ENCODE results near the gene C17orf50.
A peak's percentile ranks its signal among the peaks of the same experiment; 100 is the strongest.

C17orf50 gene

DNA sequence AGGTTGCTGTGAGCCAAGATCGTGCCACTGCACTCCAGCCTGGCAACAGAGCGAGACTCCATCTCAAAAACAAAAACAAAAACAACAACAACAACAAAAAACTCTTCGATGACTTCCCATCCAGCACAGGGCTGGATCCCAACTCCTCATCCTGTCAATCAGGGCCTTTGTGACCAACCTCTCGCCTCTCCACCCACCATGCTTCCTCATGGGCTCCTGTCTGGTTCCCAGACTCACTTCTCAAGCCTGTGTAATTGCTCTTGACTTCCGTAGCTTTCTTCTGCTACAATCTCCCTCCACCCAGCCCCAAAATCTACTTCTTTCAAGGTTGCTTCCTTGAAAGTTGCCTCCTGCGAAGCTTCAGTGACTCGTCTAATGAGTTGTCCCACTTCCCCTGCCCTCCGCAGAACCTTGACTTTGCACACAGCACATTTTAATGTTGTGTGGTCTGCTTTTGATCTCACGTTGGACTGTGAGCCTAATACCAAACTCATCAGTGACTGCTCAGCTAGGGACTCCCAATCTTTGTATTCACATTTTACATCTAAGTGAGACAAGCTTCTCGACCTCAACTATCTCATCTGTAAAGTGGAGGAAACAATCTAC lies 30.2 kb upstream of the C17orf50 start:
- ATAC-seq (no peak), DNase-seq (no peak)
- Mint-ChIP-seq H3K27me3 (no peaks in the 10 kb centered on the region), H3K4me3 (peak overlapping the region; percentile 80 to 83), H3K27ac (no peak overlapping the region), H3K4me1 (peaks cover 30% of the 10 kb centered on the region), H3K9me3 (no peaks in the 10 kb centered on the region)

DNA sequence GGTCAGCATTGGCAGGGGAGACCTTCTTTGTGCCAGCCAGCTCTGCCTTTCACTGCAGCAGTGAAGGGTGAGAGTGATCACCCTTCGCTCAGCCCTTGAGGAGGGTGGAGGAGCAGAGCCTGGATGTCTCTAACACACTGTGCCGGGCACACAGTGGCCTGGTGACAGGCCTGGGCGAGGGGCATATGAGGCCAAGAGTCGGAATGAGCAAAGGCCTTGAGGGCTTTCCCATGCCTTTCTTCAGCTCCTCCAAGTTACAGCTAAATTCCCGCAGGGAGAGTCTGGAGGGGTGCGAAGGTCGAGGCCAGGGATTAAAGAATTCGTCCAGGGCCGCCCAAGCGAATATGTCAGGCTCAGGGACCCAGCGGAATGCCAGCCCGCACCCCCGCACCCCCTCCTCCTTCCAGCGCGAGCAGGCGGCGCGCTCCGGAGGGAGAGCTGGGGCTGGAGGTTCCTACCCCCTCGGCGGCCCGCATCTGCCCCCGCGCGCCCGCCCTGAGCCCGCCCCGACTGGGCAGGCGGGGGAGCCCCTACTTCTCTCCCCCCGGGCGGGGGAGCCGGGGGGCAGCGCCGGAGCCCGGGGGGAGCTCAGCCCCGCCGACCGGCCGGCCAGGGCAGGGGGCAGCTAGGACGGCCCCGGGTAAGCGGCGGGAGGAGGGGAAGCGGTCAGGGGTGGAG lies 29.3 kb upstream of the C17orf50 start, which contains the start of gene RASL10B:
Gene RASL10B (plus strand): TSS at position 401 of the 678 bp plus-strand sequence. CDS start 3,546 bp downstream, outside the sequence.
- Mint-ChIP-seq H3K4me1 (peaks cover 30% of the 10 kb centered on the region), H3K4me3 (peak within 1 kb of the TSS; percentile 80 to 83), H3K9me3 (no peaks in the 10 kb centered on the region), H3K27me3 (no peaks in the 10 kb centered on the region), H3K27ac (peak within 1 kb of the TSS; percentile 66 to 83)
- peak; percentile 41 to 46 for DNase-seq
- ATAC-seq = peak; percentile 81

DNA sequence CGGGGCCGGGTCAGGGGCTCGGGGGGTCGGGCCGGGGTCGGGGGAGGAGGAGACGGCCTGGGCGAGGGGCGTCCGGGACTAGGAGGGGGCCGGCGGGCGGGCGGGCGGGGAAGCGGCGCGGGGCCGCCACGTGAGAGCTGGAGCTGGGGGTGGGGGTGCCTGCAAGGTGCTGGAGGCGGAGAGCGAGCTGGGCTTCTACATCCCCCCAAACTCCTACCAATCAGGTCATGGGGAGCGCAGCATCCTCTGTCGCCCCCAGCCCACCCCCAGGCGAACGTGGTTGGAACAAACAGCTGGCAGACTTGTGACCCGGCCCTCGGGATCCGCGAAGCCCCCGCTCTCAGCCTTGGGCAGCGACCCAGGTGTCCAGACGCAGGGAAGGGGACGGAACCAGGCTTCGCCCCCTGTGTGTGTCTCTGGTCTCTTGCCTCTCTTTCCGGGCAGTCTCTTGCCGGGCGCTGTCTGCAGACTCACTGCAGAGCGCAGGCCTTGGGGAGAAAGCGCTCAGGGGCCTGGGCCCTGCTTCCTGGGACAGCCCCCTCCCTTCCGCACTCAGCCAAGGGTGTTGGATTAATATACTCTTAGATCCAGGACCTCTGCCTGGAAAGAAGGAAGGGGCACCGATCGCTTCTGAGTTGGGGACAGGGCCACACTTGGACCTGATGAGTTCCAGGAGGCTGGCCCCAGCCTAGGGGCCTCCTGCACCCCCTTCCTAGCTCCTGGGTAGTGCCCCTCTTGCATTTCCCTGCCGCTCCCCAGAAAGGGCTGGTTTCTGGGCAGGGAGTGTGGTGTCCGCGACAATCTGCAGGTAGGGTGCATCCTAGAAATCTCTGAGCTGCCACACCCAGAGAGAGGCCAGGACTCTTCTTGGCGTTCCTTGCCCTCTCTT lies 28.5 kb upstream of the C17orf50 start:
- peak overlapping the region in 1 of 2 donors; percentile 66 for H3K27ac Mint-ChIP-seq
- ATAC-seq = peak; percentile 11
- no peak for DNase-seq
- peak overlapping the region; percentile 59 to 64 for H3K4me3 Mint-ChIP-seq
- no peaks in the 10 kb centered on the region for H3K9me3 Mint-ChIP-seq
- H3K27me3 Mint-ChIP-seq = no peaks in the 10 kb centered on the region
- peaks cover 30% of the 10 kb centered on the region for H3K4me1 Mint-ChIP-seq

DNA sequence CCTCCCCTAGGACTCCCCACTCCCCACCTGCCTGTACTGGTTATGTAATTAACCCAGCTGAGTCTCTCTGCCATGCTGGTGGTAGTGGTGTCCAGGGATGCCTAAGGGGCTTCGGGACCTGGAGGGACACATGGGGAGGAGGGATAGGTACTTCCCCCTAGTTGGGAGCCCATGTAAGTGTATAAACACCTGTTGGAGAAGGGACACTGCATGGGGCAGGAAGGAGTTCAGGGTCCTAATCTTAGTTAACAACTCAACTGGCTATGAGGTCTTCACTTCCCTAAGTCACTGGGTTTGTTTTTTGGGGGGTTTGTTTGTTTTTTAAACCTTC lies 27.9 kb upstream of the C17orf50 start:
- ATAC-seq (no peak), DNase-seq (no peak)
- Mint-ChIP-seq H3K27ac (peak overlapping the region in 1 of 2 donors; percentile 66), H3K9me3 (no peaks in the 10 kb centered on the region), H3K4me1 (peaks cover 30% of the 10 kb centered on the region), H3K4me3 (peak overlapping the region in 1 of 2 donors; percentile 64), H3K27me3 (no peaks in the 10 kb centered on the region)

DNA sequence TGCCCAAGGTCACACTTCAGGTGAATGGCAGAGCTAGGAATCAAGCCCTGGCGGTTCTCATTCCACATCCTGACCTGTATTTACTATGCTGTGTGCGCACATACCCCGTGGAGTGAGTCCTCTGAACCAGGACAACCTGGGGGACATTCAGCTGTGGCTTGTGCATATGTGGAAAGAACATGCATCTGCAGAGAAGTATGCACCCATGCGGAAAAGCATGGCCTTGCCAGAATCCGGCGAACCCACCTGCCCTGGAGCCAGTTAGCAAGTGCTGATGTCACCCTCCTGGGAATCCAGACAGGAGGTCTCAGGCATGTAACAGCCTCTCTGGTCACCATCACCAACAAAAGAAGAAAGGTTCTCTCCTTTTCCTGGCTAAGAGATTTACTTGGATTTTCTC lies 27.3 kb upstream of the C17orf50 start:
- Mint-ChIP-seq H3K27ac (no peak overlapping the region), H3K4me1 (peaks cover 32% of the 10 kb centered on the region), H3K27me3 (no peaks in the 10 kb centered on the region), H3K9me3 (no peaks in the 10 kb centered on the region), H3K4me3 (no peak overlapping the region)
- DNase-seq (no peak), ATAC-seq (no peak)

DNA sequence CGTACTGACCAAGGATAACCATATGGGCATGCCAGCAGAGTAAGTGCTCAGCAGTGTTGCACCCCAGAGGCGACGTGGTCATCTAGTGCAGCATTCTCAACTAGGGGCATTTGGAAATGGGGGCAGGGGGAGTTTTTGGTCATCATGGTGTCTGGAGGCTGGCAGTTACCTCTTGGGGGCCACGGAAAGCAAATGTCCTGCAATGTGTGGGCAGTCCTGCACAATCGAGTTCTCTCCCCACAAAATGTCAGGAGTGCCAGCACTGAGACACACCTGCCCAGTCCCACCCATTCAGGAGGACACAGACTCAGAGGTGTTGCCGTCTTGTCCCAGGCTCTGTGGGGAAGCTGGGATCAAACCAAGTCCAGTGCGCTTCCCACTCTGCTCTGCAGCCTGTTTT lies 26.3 kb upstream of the C17orf50 start:
- H3K9me3 Mint-ChIP-seq = no peaks in the 10 kb centered on the region
- peaks cover 7% of the 10 kb centered on the region for H3K27me3 Mint-ChIP-seq
- ATAC-seq = no peak
- no peak overlapping the region for H3K4me3 Mint-ChIP-seq
- peaks cover 37% of the 10 kb centered on the region for H3K4me1 Mint-ChIP-seq
- no peak overlapping the region for H3K27ac Mint-ChIP-seq
- no peak for DNase-seq

DNA sequence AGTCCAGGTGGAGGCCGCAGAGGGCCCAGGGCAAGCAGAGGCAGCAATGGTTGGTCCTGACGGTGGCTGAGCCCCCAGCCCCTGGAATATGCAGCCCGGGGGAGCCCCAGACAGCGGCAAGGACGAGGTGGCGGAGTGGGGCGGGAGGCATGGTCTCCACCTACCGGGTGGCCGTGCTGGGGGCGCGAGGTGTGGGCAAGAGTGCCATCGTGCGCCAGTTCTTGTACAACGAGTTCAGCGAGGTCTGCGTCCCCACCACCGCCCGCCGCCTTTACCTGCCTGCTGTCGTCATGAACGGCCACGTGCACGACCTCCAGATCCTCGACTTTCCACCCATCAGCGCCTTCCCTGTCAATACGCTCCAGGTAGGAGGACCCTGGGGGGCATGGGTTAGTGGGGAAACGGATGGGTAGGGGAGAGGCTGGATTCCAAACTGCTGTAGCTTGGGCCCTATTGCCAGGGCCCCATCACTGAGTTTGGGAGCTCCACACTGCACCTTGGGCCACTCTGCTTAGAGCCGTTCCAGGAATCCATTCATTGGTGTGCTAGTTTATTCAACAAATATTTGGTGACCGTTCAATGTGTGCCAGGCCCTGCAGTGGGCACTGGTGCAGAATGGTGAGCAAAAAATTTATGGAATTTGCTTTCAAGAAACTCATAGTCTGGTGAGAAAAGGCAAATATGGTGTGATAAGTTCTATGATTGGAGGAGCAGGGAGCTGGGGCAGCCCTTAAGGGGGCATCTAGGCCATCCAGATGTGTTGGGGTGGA lies 25.5 kb upstream of the C17orf50 start:
- Mint-ChIP-seq H3K4me3 (no peak overlapping the region), H3K27ac (peak overlapping the region in 1 of 2 donors; percentile 5), H3K9me3 (no peaks in the 10 kb centered on the region), H3K27me3 (peaks cover 16% of the 10 kb centered on the region), H3K4me1 (peaks cover 28% of the 10 kb centered on the region)
- DNase-seq (no peak), ATAC-seq (no peak)

DNA sequence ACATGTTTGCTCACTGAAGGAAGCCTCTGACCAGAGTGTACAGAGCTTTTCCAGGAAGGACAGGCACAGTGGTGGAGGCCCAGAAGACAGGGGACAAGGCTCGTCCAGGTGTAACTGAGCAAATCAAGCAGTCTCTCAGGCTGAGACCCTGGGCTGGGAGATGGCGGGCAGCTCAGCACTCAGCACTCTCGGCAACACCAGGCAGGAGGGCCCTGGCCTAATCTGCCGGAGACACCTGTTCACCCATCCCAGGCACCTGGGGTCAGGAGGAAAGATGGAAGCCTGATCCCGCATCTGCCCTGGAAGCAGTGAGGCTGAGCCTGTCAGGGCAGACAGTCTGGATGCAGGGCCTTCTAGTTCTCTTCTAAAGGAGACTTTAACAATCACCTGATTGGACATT lies 24.5 kb upstream of the C17orf50 start:
- no peak overlapping the region for H3K27ac Mint-ChIP-seq
- peaks cover 19% of the 10 kb centered on the region for H3K4me1 Mint-ChIP-seq
- no peak for DNase-seq
- no peaks in the 10 kb centered on the region for H3K9me3 Mint-ChIP-seq
- no peak for ATAC-seq
- no peak overlapping the region for H3K4me3 Mint-ChIP-seq
- peaks cover 26% of the 10 kb centered on the region for H3K27me3 Mint-ChIP-seq

DNA sequence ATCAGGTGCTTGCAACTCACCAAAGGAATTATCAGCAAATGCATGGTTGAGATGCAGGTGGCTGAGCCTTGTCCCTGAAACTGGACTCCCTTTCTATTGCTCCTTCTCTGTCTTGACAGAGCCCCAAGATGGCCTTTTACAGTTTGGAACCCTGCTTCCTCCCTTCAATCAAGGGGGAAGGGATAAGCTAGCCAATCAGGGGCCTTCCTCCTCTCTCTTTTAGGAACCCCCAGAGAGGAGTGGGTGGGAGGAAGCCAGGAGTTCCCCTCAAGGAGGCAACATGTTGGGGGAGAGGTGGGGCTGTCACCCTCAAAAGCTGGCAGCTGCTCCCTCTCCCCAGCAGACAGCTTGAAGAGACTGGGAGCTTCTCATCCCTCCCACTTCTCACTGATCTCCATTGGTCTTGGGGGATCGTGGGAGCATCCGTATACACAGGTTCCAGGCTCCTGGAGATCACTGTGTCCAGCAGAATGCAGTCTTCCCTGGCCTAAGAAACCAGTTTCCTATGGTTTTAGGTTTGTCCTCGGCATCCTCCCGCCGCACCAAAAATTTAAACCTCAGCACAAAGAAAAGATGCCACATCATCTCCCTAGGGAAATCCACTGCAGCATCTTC lies 22.1 kb upstream of the C17orf50 start:
- peaks cover 18% of the 10 kb centered on the region for H3K4me1 Mint-ChIP-seq
- no peak overlapping the region for H3K4me3 Mint-ChIP-seq
- ATAC-seq = no peak

DNA sequence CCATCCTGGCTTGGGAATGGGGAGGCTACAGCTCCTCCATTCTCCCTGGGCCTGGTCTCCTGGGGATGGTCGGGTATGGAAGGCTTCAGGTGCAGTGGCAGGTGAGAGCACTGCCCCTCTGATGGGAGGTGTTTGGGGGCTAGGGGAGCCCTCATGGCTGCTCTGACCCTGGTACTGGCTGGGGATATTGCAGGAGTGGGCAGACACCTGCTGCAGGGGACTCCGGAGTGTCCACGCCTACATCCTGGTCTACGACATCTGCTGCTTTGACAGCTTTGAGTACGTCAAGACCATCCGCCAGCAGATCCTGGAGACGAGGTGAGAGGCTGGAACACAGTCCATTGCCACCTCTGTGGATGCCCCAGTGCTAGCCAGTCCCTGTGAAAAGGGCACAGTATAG lies 20.5 kb upstream of the C17orf50 start:
- Mint-ChIP-seq H3K4me1 (peaks cover 18% of the 10 kb centered on the region), H3K4me3 (no peak overlapping the region), H3K27me3 (peaks cover 61% of the 10 kb centered on the region), H3K27ac (no peak overlapping the region), H3K9me3 (no peaks in the 10 kb centered on the region)
- DNase-seq (no peak), ATAC-seq (no peak)

More for the DNA sequence above, 22.1 kb upstream of the C17orf50 start:
- Mint-ChIP-seq H3K9me3 (no peaks in the 10 kb centered on the region), H3K27ac (no peak overlapping the region), H3K27me3 (peaks cover 50% of the 10 kb centered on the region)
- DNase-seq = no peak

DNA sequence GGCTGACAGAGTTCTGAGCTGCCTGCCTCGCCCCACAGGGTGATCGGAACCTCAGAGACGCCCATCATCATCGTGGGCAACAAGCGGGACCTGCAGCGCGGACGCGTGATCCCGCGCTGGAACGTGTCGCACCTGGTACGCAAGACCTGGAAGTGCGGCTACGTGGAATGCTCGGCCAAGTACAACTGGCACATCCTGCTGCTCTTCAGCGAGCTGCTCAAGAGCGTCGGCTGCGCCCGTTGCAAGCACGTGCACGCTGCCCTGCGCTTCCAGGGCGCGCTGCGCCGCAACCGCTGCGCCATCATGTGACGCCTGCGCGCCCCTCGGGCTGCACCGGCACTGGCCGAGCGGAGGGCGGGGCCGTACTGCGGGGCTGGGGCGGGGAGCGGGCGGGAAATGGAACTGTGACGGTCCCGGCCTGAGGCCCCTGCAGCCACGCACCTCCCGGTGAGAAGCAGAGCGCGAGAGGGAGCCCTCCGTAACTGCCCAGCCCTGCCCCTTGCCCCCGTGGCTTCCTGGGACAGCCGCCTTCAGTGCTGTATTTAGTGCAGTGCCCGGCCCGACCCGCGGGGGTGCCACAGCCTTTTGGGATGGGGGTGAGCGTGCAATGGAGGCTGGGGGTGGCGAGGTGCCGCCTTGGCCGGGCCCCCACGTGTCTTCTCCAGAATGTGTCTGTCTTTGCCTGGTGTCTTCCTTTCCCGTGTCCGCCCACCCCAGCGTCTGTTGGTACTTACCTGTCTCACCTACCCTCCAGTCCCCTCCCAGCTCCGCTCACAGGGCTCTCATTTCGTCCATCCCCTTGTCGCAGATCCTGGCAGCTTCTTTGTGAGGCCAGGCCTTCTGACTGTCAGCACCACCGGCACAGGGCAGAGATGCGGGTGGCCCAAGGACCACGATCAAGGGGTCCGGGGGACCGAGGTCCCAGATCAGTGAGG lies 19.4 kb upstream of the C17orf50 start:
- peak overlapping the region; percentile 58 to 75 for H3K4me3 Mint-ChIP-seq
- peak in 1 of 2 donors; percentile 28 for DNase-seq
- H3K4me1 Mint-ChIP-seq = peaks cover 18% of the 10 kb centered on the region
- no peaks in the 10 kb centered on the region for H3K9me3 Mint-ChIP-seq
- peaks cover 61% of the 10 kb centered on the region for H3K27me3 Mint-ChIP-seq
- no peak overlapping the region for H3K27ac Mint-ChIP-seq
- ATAC-seq = peak; percentile 75

DNA sequence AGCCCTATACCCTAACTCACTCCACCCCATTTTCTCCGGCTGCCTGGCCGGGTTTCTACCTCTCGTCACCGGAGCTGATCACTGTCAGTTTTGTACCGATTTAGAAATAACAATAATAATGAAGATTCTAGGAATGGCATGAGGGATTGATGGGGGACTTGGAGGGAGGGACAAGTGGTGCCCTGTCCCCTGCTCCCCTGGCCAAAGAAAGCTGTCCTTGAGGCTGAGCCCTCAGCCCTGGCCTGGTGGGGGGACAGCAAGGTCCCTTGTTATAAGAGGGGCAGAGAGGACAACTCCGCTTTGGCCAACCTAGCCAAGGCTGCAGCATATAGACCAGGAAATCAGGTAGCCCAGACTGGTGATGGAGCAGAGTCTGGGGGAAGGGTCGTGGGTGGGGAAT lies 18.2 kb upstream of the C17orf50 start:
- Mint-ChIP-seq H3K9me3 (no peaks in the 10 kb centered on the region), H3K27ac (no peak overlapping the region), H3K4me1 (peaks cover 23% of the 10 kb centered on the region), H3K27me3 (peaks cover 61% of the 10 kb centered on the region), H3K4me3 (peak overlapping the region in 1 of 2 donors; percentile 75)
- ATAC-seq = no peak
- DNase-seq = no peak

DNA sequence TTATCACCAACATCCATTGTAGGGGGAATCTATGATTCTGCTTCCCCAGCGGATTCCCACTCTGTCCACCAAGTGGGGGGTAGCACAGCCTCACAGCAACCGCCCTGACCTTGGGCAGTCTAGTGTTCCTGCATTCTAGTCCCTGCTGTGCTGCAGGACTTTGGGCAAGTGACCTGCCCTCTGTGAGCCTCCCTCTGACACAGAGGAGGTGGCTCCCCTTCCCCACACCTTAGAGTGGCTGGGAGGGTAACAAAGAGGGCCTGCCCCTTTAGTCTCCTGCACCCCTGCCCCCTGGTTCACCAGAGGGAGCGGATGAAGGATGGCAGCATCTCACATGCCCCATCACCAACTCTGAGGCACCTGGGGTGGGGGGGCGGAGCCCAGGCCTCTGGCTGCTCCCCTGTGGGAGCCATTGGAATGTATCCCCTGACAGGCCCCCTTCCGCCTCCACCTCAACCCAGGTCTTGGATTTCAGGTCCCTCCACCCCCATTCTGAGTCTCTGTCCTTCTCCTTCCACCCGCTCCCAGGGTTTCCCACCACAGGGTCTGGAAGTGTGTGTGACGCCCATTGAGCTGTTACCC lies 17.7 kb upstream of the C17orf50 start:
- no peak overlapping the region for H3K4me3 Mint-ChIP-seq
- H3K4me1 Mint-ChIP-seq = peaks cover 28% of the 10 kb centered on the region
- H3K27ac Mint-ChIP-seq = no peak overlapping the region
- no peak for DNase-seq
- H3K9me3 Mint-ChIP-seq = no peaks in the 10 kb centered on the region
- H3K27me3 Mint-ChIP-seq = peaks cover 62% of the 10 kb centered on the region
- no peak for ATAC-seq

All from stimulated activated naive CD8-positive, alpha-beta T cell treated with anti-CD3 and anti-CD28 coated beads, Interleukin-15, amount 100 ng/mL, for 72 hours (primary cell).